ENCODE measurements around the gene CENPT. TPM values are rescaled to one million over a fixed set of nuclear protein-coding genes. Genes with fewer than 3 reads are reported as not detected.

CENPT gene
- total and polyA plus RNA-seq, 2 donors (not counting 3 experiments of a cell fraction or from before 2014, with no cell fraction given): 60.3 to 61.3 TPM

DNA sequence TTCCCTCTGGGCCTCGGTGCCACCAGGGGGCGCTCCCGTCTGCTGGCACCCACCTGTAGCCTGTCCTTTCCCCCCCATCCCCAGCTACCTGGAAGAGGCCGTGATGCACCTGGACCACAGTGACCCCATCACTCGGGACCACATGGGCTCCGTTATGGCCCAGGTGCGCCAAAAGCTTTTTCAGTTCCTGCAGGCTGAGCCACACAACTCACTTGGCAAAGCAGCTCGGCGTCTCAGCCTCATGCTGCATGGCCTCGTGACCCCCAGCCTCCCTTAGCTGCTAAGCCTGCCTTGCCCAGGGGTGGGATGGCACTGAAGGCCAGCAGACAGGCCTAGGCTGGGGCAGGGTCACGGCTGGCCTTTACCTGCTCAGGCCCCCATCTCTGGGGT is 36.4 kb upstream of the CENPT start:
- Histone ChIP-seq H4K20me1 (replicated peaks; ENCODE audit: control insufficient read depth, extremely low read depth, insufficient read depth, low read length) (no peaks in the 10 kb centered on the region), H2AFZ (ENCODE audit: low read depth, low read length) (no peak overlapping the region), H3K27me3 (ENCODE audit: control insufficient read depth in 2 of 2, insufficient read depth in 2 of 2, low read length in 2 of 2) (no peaks in the 10 kb centered on the region), H3K36me3 (ENCODE audit: control insufficient read depth in 2 of 2, extremely low read depth in 1 of 2, insufficient read depth in 2 of 2, low read length in 2 of 2) (peaks cover 8 to 70% of the 10 kb centered on the region in 2 experiments), H3K4me1 (ENCODE audit: control insufficient read depth, extremely low read depth, insufficient read depth, low read length) (no peaks in the 10 kb centered on the region), H3K9me1 (replicated peaks; ENCODE audit: control insufficient read depth, extremely low read depth, insufficient read depth, low read length) (no peaks in the 10 kb centered on the region), H3K27ac (ENCODE audit: insufficient read depth, low read depth, low read length) (no peak overlapping the region), H3K4me3 (replicated peaks in 1 of 3; ENCODE audit: insufficient read depth in 1 of 3, low read depth in 1 of 3, low read length in 3 of 3) (no peak overlapping the region), H3K4me2 (ENCODE audit: insufficient read depth, low read length) (no peak overlapping the region), H3K79me2 (ENCODE audit: control insufficient read depth, insufficient read depth, low read length) (no peaks in the 10 kb centered on the region), H3K9ac (replicated peaks; ENCODE audit: extremely low read depth, insufficient read depth, low read length) (no peak overlapping the region), H3K9me3 (replicated peaks; ENCODE audit: control insufficient read depth, insufficient read depth, low read length) (no peaks in the 10 kb centered on the region)
- TF ChIP-seq POLR2A (IDR thresholded peaks at IDR 0.05; ENCODE audit: low read depth, low read length) (no peak), MYC (IDR thresholded peaks at IDR 0.05; ENCODE audit: low read depth, low read length) (no peak)
- TF ChIP-seq, protein P1, sequence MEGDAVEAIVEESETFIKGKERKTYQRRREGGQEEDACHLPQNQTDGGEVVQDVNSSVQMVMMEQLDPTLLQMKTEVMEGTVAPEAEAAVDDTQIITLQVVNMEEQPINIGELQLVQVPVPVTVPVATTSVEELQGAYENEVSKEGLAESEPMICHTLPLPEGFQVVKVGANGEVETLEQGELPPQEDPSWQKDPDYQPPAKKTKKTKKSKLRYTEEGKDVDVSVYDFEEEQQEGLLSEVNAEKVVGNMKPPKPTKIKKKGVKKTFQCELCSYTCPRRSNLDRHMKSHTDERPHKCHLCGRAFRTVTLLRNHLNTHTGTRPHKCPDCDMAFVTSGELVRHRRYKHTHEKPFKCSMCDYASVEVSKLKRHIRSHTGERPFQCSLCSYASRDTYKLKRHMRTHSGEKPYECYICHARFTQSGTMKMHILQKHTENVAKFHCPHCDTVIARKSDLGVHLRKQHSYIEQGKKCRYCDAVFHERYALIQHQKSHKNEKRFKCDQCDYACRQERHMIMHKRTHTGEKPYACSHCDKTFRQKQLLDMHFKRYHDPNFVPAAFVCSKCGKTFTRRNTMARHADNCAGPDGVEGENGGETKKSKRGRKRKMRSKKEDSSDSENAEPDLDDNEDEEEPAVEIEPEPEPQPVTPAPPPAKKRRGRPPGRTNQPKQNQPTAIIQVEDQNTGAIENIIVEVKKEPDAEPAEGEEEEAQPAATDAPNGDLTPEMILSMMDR (IDR thresholded peaks at IDR 0.05; ENCODE audit: extremely low read depth in 1 of 2, insufficient read depth in 1 of 2, low read depth in 1 of 2, low read length in 2 of 2): peak; percentile 81 to 94
- intact Hi-C loops (cut with micrococcal nuclease): loop anchor here (1.0 to 5.0 kb wide), 3 partner anchors 44 to 178 kb away; no protein-coding TSS in a partner anchor
- dilution Hi-C loops (cut with MboI; ENCODE audit: extremely low pct_ligation_motif_present, low sequenced_read_pairs): no loop called here
- BruUV-seq (replicated peaks): no TSS peak
- DNase-seq (ENCODE audit: low read depth, low spot score) (peak; percentile 48), FAIRE-seq (no peak)
- ChIA-PET POLR2A (no interaction called here), CTCF (interaction anchor here (0.6 to 5.4 kb wide), 35 partner anchors 9 to 362 kb away, joined by 3 to 106 read pairs (median 6); partner anchors contain the start of genes CTRL, EDC4, NUTF2 and PSKH1)

DNA sequence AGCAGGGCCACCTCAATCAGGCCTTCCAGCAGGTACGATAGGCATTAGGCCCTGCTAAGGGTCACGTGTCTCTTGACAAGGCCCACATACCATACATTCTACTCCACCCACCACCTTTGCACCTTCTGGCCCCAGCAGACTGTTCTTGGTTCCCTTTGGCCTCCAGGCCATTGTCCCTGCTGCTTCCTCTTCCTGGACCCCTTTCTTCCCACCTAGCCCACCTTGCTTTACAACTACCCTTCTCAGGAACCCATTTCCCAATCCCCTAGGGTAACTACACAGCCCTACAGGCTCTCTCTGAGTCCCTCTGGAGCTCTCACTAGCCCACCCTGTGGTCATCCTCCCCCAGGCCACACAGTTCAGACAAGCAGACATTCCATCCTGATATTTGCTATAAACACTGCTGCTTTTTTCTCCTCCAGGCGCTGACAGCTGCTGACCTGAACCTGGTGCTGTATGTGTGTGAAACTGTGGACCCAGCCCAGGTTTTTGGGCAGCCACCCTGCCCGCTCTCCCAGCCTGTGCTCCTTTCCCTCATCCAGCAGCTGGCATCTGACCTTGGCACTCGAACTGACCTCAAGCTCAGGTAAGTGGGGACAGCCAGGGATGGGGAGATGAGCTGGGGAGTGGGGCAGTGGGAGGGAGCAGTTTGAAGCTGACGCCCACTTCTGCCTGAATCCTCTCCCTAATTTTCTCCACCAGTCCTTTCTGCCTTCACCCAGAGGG is 35.8 kb upstream of the CENPT start:
- Histone ChIP-seq H3K27me3 (ENCODE audit: control insufficient read depth in 2 of 2, insufficient read depth in 2 of 2, low read length in 2 of 2) (no peaks in the 10 kb centered on the region), H3K4me2 (ENCODE audit: insufficient read depth, low read length) (no peak overlapping the region), H3K27ac (ENCODE audit: insufficient read depth, low read depth, low read length) (no peak overlapping the region), H3K9me1 (replicated peaks; ENCODE audit: control insufficient read depth, extremely low read depth, insufficient read depth, low read length) (no peaks in the 10 kb centered on the region), H2AFZ (ENCODE audit: low read depth, low read length) (no peak overlapping the region), H3K4me3 (replicated peaks in 1 of 3; ENCODE audit: insufficient read depth in 1 of 3, low read depth in 1 of 3, low read length in 3 of 3) (no peak overlapping the region), H3K9ac (replicated peaks; ENCODE audit: extremely low read depth, insufficient read depth, low read length) (no peak overlapping the region), H3K79me2 (ENCODE audit: control insufficient read depth, insufficient read depth, low read length) (no peaks in the 10 kb centered on the region), H3K4me1 (ENCODE audit: control insufficient read depth, extremely low read depth, insufficient read depth, low read length) (no peaks in the 10 kb centered on the region), H3K36me3 (ENCODE audit: control insufficient read depth in 2 of 2, extremely low read depth in 1 of 2, insufficient read depth in 2 of 2, low read length in 2 of 2) (peaks cover 10 to 75% of the 10 kb centered on the region in 2 experiments), H4K20me1 (replicated peaks; ENCODE audit: control insufficient read depth, extremely low read depth, insufficient read depth, low read length) (no peaks in the 10 kb centered on the region), H3K9me3 (replicated peaks; ENCODE audit: control insufficient read depth, insufficient read depth, low read length) (no peaks in the 10 kb centered on the region)
- BruUV-seq (replicated peaks): no TSS peak
- ChIA-PET CTCF (interaction anchor here (0.7 to 5.4 kb wide), 34 partner anchors 9 to 362 kb away, joined by 3 to 106 read pairs (median 6); partner anchors contain the start of genes CTRL, EDC4, NUTF2 and PSKH1), POLR2A (no interaction called here)
- dilution Hi-C loops (cut with MboI; ENCODE audit: extremely low pct_ligation_motif_present, low sequenced_read_pairs): no loop called here
- DNase-seq (ENCODE audit: low read depth, low spot score): no peak
- no peak for FAIRE-seq
- no peak for TF ChIP-seq JUN (IDR thresholded peaks at IDR 0.05; ENCODE audit: borderline replicate concordance, insufficient read depth, insufficient read length, low read depth)
- TF ChIP-seq EZH2 (IDR thresholded peaks at IDR 0.05; ENCODE audit: borderline replicate concordance, low read depth, low read length, severe bottlenecking): no peak
- TF ChIP-seq, protein P2, sequence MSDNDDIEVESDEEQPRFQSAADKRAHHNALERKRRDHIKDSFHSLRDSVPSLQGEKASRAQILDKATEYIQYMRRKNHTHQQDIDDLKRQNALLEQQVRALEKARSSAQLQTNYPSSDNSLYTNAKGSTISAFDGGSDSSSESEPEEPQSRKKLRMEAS (IDR thresholded peaks at IDR 0.05; ENCODE audit: insufficient read depth, insufficient read length): no peak
- no peak for TF ChIP-seq GATA2 (IDR thresholded peaks at IDR 0.05; ENCODE audit: insufficient read depth, insufficient read length, low read depth, low read length)
- no peak for TF ChIP-seq POLR2A (IDR thresholded peaks at IDR 0.05; ENCODE audit: low read depth, low read length)
- TF ChIP-seq FOS (IDR thresholded peaks at IDR 0.05; ENCODE audit: borderline replicate concordance, insufficient read depth, low read length): no peak
- TF ChIP-seq, protein P1 (IDR thresholded peaks at IDR 0.05; ENCODE audit: extremely low read depth in 1 of 2, insufficient read depth in 1 of 2, low read depth in 1 of 2, low read length in 2 of 2): no peak
- no peak for TF ChIP-seq MYC (IDR thresholded peaks at IDR 0.05; ENCODE audit: low read depth, low read length)
- no peak for TF ChIP-seq POLR2AphosphoS5 (IDR thresholded peaks at IDR 0.05; ENCODE audit: insufficient read depth, low read depth, low read length)
- intact Hi-C loops (cut with micrococcal nuclease): loop anchor here (1.0 to 5.0 kb wide), 3 partner anchors 45 to 179 kb away; no protein-coding TSS in a partner anchor
